ENCODE data around the gene TM9SF2.
A peak's percentile ranks its signal among the peaks of the same experiment; 100 is the strongest.

Gene TM9SF2

DNA sequence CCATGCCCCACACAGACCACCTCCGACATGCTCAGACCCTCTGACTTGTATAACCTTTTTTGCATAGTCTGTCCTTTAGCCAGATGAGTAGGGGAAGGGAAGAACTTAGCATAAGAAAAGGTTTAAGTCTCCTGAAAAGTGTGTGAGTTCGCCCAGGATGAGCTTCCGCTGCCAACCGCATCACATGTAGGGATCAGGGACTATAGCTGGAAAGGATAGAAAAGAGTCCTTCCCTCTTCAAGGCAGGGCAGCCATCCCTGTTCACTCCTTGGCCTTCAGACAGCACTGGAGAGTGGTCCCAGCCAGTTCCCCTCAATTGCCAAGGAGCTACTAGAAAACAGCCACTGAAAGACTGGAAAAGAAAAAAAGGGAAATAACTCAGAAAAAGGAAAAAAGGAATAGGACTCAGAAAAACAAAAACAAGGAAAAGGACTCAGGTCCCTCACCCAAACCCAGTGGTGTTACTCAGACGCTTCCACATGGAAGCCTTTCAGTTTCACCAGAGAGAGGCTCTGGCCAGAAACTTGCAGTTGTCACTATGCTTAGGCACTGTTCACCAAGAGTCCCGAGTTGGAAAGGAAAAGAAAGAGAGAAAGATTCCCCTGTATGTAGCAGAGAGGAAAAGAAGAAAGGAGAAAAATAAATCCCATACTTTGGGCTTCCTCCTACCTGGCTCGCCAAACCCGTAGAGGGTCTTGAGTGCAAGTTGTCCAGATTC, 5.6 kb upstream of the TM9SF2 start:
- DNase-seq = no peak

DNA sequence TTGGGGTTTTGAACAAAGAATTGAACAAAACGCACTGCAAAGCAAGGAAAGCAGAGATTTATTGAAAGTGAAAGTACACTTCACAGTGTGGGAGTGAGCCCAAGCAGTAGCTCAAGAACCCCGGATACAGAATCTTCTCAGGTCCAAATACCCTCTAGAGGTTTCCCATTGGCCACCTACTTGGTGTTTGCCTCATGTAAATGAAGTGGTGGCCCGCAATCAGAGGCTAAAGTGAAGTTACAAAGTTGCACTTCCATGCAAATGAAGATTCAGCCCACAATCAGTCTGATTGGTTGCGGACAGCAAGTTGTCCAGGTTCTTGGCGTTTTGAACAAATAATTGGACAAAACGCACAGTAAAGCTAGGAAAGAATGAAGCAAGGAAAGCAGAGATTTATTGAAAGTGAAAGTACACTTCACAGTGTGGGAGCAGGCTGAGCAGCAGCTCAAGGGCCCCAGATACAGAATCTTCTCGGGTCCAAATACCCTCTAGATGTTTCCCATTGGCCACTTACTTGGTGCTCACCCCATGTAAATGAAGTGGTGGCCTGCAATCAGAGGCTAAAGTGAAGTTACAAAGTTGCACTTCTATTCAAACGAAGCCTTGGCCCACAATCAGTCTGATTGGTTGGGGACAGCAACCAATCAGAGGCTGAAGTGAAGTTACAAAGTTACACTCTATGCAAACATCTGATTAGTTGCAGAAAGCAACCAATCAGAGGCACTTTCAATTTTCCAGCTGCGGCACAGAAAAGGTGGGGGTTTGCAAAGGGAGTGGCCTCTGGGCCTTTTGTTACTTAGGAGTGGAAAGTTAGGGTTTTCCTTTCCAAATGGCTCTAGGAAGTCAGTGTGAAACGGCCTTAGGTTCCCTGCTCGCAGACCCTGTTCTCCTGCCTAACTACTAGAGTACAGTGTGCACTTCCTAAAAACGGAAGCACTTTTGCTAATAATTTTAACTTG, 4.8 kb upstream of the TM9SF2 start:
- peak; percentile 39 to 48 for DNase-seq

DNA sequence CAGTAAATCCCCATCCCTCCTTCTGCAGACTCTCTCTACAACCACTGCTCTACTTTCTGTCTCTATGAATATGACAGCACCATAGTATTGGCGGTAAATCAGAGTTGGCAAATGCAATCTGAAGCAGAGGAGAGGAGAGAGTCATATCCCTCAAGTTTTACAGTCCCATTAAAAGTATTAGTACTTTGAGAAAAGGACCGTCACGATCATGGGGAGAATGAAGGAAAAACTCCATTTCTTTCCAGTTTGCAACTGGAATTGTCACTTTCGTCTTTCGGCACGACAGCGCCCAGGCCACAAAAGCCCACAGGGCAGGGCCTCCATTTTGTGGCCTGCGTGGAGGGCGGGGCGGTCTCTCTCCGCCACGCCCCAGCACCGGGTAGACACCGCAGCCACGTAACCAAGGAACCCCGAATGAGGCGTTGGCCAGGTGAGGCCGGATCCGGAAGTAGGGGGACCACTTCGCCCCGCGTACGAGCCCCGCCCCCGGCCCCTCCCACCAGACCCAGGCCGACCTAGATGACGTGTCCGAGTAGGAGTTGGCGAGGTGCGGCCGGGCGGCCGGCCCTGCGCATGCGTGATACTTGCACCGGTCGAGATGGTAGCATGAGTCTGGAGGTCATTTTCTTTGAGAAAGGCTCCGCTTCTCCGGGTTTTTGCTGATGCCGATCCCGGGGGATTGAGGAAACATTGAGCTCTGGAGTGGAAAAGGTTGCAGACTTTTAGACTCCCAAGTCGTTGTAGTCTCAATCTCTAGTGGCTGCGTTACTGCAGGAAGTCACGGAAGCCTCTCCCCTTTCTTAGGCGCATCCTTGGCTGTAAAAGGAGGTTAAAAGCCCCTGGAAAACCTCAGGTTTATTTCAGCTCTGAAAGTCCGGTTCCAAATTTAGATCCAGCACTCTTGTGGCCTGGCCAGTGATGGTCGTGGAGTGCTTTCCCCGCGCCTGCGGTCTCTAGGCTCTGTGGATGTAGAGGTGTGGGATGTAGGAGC, 2.8 kb upstream of the TM9SF2 start:
- DNase-seq = peak; percentile 89 to 93

DNA sequence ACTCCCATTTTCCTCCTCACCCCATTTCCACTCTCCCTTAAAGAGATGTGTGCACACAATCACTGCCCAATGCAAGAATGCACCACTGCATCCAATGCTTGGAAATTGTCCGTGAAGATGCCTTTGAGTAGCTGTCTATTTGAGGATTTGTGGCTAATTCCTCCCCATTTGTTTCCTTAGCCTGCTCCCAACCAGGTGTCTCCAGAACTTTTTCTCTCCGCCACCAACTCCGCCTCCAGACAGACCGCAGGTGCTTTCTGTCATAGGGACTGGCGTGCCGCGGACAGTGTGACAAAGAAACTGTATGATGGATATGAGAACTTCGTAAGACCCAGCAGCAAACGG, 461 bp upstream of the TM9SF2 start:
- DNase-seq = no peak

DNA sequence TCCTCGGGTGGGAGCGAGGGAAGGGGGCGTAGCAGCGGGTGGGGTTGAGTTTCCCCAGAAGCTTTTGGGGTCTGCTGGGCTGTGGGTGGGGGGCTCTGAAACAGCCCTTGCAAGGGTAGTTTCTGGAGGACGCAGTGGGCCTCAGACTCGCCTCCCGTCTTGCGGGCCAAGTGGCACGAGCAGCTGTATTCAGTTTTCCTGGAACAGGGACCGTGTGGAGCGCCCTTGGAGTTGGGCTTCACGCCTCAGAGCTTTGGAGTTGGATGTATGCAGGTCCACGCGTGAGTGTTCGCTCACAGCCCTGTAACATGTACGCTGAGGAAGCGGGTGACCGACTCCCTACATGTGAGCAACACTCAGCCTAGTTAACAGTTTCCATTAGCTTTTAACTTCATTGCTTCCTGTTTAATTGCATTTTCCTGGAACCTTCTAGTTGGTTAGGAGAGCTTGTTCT, 603 bp downstream of the TM9SF2 start:
- DNase-seq = no peak

DNA sequence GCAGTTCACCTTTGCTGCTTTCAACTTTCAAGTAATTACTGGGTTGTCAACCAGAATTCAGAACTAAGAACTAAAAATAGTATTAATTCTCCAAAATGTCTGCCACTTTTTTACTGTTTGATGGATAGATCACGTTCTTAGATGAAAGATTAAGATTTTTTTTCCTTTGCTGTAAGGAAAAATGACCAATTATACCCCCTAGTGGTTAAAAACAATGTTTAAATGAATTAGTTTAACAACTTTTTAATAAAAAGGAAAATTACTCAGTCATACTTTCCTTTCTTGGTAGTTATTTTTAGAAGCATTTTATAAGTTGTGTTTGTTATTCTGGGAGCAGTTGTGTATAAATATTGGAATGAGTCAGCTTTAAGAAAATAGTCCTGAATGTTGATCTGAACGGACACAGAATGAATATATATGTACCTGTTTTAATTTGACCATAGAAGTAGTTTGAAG, 4.6 kb downstream of the TM9SF2 start:
- no peak for DNase-seq

DNA sequence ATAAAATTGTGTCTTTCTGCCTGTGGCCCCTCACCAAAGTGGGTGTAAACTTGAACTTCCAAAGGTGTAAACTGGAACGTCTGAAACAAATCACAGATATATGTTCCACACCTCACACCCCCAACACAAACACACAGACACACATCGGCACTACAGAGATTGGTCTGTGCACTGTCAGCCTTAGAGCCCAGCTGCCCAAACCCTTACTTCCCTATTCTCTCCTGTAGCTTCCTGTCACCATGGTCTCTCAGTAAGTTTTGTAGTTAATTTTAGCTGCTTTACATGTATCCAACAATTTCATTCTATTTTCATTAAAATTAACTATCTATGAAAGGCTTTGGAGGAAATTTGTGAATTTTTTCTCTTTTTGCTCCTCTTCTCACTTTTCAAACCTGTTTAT, 5.4 kb downstream of the TM9SF2 start:
- no peak for DNase-seq

DNA sequence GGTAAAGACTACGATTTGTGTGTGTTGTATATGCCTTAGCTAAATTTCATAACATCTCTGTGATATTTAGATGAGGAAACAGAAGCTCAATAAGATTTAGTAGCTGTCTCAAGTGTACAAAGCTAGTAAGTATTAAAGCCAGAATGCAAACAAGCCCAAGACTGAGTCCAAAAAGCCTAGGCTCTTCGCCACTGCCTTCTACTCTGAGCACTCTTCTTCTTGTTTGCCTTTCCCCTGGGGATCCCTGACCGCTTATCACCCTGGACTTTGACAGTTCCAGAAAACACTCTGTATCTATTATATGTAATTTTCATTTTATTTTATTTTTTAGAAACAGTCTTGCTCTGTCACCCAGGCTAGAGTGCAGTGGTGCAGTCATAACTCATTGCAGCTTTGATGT, 5.8 kb downstream of the TM9SF2 start:
- DNase-seq = no peak

DNA sequence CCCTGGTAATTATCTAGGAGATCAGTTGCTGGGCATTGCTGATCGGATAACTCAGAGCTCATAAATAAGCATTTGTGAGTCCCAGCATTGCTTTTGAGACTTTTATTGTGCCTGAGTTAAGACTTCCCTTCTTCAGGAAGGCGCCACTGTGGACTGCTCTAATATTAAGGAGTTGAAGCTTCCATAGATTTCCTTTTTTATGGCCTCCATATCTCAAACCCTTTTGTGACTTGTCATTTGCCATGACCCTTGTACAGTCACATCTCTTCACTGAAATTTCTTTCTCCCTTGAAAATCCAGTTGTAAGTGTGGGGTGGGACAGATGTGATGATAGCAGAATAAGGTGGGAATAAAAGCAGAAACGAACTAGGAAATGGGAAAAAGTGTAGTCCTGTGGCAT, 6.3 kb downstream of the TM9SF2 start:
- no peak for DNase-seq

DNA sequence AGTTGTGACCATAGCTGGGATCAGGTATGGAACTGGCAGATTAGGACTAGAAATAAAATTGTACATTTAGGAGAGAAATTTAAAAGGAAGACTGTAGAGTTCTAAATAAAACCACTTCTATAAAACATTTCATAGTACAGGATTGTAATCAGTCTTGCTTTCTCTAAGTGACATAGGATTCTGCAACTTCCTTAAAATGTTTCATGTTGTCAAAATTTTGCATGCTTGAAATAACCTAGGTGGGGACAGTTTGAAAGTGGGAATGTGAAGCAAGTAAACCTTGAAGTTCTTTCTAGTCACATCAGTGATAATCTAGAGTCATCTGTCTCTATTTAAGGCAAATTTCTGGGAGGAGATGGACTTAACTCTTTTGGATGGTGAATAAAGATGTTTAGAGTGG, 6.7 kb downstream of the TM9SF2 start:
- DNase-seq = no peak

DNA sequence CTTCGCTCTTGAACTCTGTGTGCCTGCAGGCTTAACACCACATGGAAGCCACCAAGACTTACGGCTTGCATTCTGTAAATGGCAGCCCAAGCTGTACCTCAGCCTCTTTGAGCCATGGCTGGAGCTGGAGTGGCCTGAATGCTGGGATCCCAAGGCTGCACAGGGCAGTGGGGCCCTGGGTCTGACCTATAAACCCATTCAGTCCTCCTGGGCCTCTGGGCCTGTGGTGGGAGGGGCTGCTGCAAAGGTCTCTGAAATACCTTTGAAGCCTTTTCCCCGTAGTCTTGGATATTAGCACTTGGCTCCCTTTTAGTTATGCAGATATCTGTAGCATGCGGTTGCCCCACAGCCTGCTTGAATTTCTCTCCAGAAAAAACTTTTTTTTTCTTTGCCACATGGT, 8.2 kb downstream of the TM9SF2 start:
- DNase-seq = no peak

DNA sequence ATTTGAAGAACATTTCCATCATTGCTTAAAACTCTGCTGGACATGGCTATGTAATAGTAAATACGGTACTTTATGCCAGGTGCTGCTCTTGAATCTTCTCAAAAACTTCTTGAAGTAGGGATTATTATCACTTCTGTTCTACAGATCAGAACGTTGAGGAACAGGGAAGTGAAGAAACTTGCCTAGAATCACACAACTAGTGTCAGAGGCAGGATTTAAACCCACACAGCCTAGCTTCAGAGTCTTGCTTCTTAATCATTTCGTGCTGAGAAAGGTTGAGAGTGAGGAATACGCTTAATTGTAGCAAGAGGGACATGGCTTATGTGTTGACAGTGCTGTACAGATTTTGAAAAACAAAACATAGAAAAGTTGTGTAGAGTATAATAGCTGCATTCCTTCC, 13.5 kb downstream of the TM9SF2 start:
- DNase-seq = no peak

DNA sequence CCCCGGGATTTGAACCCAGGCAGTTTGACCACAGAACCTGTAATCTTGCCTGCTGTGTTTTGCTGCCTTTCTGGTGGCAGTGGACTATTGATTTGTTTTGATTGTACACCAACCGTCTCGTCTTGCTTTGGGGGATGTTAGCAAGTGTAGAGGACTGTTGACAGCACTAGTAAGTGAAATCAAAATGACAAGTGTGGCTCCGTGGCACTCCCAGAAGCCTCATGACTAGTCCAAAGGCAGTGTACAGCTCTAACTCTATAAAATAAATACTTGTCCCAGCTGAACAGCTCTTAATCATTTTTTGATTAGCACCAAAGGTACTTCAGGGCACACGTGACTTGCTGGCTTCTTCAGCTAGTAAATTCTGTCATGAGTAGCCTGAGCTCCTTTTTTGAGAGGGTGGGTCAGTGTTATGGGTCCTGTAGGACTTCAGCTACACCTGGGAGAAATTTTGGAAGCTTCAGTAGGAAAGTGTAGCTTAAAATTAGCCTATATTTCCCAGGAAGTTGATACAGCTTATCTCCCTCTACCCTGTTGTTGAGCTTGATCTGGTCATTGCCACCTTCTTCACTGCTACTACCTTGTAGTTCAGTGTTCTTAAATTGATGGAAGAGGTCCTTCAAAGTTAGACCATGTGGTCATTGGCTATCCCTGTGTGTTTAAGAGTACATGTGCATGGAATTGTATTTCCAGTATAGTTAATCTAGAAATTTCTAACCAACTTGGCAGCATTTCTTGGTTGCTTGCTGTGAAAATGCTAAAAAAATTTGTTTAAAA, 15.1 kb downstream of the TM9SF2 start:
- DNase-seq = no peak

DNA sequence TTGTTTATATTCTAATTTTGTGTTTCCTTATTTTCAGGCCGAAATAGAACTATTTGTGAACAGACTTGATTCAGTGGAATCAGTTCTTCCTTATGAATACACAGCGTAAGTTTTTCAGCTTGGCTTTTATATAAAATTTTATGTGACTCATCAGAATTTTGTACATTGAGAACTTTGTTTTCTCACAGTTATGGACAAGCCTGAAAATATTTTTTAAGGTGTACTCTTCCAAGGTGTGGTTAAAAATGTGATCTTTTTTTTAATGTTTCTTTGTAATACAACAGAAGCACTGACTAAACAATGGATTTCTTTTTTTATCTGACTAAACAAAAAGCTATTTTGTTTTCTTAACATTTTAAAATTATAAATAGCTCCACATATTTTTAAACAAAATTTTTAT, 16.3 kb downstream of the TM9SF2 start:
- no peak for DNase-seq

DNA sequence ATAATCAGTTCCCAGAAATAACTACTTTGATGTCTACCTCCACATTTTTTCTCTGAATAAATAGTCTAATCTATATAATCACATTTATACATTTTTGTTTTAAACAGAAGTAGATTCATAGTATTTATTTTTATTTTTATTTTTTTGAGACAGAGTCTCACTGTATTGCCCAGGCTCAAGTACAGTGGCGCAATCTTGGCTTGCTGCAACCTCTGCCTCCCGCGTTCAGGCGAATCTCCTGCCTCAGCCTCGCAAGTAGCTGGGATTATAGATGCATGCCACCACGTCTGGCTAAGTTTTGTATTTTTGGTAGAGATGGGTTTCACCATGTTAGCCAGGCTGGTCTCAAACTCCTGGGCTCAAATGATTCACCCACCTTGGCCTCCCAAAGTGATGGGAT, 16.7 kb downstream of the TM9SF2 start:
- DNase-seq = no peak

DNA sequence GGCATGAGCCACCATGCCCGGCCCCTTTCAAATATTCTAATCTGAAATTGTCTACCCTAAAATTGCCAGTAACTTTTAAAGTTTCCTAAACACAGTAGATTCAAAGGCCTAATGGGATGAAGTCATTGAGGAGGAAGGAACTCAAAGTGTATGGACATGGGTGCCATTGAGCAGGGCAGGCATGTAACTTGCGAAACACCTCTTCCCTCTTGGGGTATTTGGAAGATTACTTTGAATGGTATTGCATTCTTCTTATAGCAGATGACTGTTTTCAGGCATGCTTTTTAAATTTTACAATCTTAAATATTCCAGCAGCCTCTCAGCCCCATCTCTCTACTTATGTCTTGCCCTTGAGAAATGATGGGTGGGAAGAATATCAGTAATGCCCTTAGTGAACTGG, 21.0 kb downstream of the TM9SF2 start:
- DNase-seq = no peak

DNA sequence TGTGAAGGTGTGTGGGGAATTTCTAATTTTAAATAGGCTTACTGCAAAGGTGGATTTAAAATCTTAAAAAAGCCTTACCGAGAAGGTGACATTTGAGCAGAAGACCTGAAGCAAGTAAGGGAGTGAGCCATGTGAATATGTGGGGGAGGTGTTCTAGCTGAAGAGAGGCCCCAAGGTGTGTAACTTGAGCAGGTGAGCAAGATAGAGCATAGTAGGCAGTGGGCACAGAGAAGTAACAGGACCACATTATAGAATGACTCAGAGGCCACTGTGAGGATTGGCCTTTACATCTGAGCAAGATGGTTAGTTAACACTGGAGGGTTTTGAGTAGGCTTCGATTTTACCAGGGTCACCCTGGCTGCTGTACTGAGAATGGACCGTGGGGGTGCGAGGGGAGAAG, 22.6 kb downstream of the TM9SF2 start:
- no peak for DNase-seq

DNA sequence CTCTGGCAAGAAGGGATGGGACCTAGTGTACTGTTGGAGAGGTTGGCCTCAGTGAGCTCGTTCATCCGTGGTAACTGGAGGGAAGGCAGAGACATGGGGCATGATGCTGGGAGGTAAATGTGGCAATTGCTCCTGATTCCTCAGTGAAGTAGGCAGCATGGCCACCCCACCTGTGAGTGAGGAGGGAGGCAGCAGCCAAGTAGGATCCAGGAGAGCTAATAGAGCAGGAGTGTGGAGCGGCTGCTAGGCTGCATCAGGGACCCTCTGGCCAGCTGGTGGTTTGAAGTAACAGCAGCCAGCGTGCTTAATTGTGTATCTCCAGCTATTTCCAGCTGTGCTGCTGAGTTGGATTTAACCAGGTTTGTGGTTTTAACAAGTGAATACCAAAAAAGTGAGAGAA, 24.7 kb downstream of the TM9SF2 start:
- DNase-seq = no peak

DNA sequence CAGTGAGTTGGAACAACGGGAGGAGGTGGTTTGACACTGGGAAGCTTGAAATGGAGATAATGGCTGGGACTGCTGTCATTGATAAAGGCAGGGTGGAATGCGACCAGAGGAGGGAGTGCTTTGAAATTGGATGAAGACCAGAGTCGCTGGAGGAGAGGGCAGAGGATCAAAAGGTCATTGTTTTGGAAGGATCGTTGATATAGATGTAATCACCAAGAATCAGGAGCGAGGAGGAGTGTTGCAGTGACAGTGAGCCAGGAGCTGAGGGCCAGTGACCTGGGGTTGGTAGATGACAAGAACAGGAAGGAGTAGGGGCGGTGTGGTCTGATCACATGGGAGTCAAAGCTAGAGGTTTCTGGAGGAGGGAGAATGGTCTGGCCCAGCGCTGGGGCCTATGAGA, 25.3 kb downstream of the TM9SF2 start:
- no peak for DNase-seq

DNA sequence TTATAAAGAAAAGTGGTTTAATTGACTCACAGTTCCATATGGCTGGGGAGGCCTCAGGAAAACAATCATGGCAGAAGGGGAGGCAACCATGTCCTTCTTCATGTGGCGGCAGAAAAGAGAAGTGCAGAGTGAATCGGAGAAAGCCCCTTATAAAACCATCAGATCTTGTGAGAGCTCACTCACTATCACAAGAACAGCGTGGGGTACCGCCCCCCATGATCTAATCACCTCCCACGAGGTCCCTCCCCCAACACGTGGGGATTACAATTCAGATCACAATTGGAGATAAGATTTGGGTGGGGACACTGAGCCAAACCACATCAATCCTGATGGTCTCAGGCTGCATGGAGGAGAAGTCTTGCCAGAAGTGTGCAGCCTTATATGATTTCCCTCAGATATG, 26.0 kb downstream of the TM9SF2 start:
- DNase-seq = no peak

DNA sequence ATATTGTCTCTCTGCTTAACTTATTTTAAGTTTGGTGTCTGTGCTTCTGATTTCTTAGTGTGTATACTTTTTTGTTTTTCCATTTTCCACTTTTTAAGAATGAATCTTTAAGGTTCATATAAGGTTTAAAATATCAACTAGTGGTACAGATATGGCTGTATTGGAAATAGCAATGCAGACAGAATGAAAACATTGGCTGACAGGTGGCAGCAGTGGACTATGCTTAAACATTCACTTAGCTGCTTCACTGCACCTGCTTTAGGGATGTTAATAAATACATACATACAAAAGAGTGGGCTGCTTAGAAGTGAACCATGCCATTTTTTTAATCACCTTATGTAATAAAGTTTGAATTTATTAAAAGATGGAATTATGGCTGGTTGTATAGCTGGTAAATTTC, 27.3 kb downstream of the TM9SF2 start:
- DNase-seq = no peak

DNA sequence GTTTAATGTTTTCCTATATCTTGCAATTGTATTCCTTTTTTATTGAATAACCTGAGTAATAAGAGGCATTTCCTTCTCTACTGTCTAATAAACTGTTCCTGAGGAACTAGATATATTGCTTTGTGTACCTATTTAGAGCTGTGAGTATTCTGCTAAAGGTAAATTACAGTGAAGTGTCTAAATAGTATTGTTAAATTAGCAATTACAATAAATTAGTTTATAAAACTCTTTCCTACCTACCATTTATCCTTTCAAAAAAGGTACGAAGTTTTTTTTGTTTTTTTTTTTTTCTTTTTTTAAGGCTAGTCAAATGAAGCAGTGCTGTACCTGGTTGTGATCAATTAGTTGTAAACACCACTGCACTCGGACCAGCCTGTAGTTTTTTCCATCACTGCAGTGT, 34.8 kb downstream of the TM9SF2 start:
- no peak for DNase-seq

Measured in hippocampal formation (tissue), 2 donors.